Measurements from ENCODE around the gene IL13. TPM values are rescaled to one million over a fixed set of nuclear protein-coding genes. Genes with fewer than 3 reads are reported as not detected.
A peak's percentile ranks its signal among the peaks of the same experiment; 100 is the strongest.

IL13 gene
- total and polyA plus RNA-seq, 11 donors = 0.34 TPM; not detected in 10

DNA sequence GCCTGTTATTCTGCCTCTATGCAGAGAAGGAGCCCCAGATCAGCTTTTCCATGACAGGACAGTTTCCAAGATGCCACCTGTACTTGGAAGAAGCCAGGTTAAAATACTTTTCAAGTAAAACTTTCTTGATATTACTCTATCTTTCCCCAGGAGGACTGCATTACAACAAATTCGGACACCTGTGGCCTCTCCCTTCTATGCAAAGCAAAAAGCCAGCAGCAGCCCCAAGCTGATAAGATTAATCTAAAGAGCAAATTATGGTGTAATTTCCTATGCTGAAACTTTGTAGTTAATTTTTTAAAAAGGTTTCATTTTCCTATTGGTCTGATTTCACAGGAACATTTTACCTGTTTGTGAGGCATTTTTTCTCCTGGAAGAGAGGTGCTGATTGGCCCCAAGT lies 15.5 kb downstream of the IL13 start:
- no peak for DNase-seq
- intact Hi-C loops (cut with DNase I) = no loop called here
- no peak for ATAC-seq
- WGBS, 4 donors = 82 to 90% (median 86%) methylated on average over 1 of the region's 1 CpG
- Histone ChIP-seq H3K4me1 (peaks cover 0 to 13% (median 0%) of the 10 kb centered on the region in 12 donors), H3K9me3 (no peaks in the 10 kb centered on the region), H3K27me3 (no peaks in the 10 kb centered on the region), H3K27ac (no peak overlapping the region), H3K4me3 (no peak overlapping the region), H3K36me3 (no peaks in the 10 kb centered on the region)
- no peak for TF ChIP-seq CTCF (IDR thresholded peaks at IDR 0.05)
- no peak for TF ChIP-seq POLR2A (IDR thresholded peaks at IDR 0.05)

GRCh38 chr5:132673939-132674630 lies 16.1 kb downstream of the IL13 start, which contains the start of gene IL4:
TSS of gene IL4 (plus strand) at chr5:132673989. CDS start at chr5:132674051, 62 bp downstream.
- no peak for ATAC-seq
- H3K4me1 ChIP-seq = peaks cover 0 to 13% (median 0%) of the 10 kb centered on the region in 12 donors
- H3K4me3 ChIP-seq = peak within 1 kb of the TSS in 1 of 12 donors; percentile 19
- H3K27me3 ChIP-seq = no peaks in the 10 kb centered on the region
- H3K9me3 ChIP-seq = no peaks in the 10 kb centered on the region
- intact Hi-C loops (cut with DNase I) = loop anchor here in 1 of 10 donors (1.0 kb wide), 1 partner anchor 33 kb away; no protein-coding TSS in a partner anchor
- WGBS, 4 donors = 70 to 78% (median 76%) methylated on average over 14 of the region's 14 CpGs
- DNase-seq = no peak
- no peak for TF ChIP-seq CTCF (IDR thresholded peaks at IDR 0.05)
- peak within 1 kb of the TSS in 2 of 12 donors; percentile 24 to 28 for H3K27ac ChIP-seq
- H3K36me3 ChIP-seq = no peaks in the 10 kb centered on the region

GRCh38 chr5:132674671-132675506 lies 16.9 kb downstream of the IL13 start:
- TF ChIP-seq CTCF (IDR thresholded peaks at IDR 0.05) = no peak
- no peak for TF ChIP-seq POLR2A (IDR thresholded peaks at IDR 0.05)
- Histone ChIP-seq H3K9me3 (no peaks in the 10 kb centered on the region), H3K27ac (peak overlapping the region in 2 of 12 donors; percentile 24 to 28), H3K36me3 (no peaks in the 10 kb centered on the region), H3K27me3 (no peaks in the 10 kb centered on the region), H3K4me3 (peak overlapping the region in 1 of 12 donors; percentile 19), H3K4me1 (peaks cover 0 to 13% (median 0%) of the 10 kb centered on the region in 12 donors)
- DNase-seq = no peak
- WGBS, 4 donors = 68 to 79% (median 72%) methylated on average over 13 of the region's 13 CpGs
- peak in 3 of 4 donors; percentile 26 to 79 (median 35) for ATAC-seq
- intact Hi-C loops (cut with DNase I) = loop anchor here in 1 of 10 donors (1.0 kb wide), 1 partner anchor 32 kb away; no protein-coding TSS in a partner anchor

All from heart left ventricle (tissue), 16 donors.